GM19468 (cell line): Measurements from ENCODE around the gene CDCA5.

Experiments
- ATAC-seq: cut with Tn5 transposase; IDR thresholded peaks from one replicate; pipeline ENCODE4 v1.9.1; 2021; ENCODE audit warnings: mild to moderate bottlenecking, moderate library complexity, moderate number of reproducible peaks; ENCODE audit not compliant: unreplicated experiment; ENCODE audit errors: extremely low read depth

Gene CDCA5

DNA sequence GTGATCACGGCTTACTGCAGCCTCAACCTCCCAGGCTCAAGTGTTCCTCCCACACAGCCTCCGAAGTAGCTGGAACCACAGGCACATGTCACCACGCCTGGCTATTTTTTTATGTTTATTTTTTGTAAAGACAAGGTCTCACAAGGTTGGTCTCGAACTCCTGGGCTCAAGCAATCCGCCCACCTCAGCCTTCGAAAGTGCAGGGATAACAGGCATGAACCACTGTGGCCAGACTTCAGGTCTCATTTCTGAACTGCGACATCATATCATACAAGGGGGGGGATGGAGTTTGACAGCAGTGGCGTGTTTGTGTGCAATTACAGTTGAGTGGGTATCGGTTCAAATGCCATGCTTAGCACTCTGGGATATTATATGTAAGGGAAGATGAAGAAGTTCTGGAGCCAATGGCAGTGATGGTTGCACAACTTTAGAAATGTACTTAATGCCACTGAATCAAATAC is 32.4 kb downstream of the CDCA5 start:
- ATAC-seq = no peak

DNA sequence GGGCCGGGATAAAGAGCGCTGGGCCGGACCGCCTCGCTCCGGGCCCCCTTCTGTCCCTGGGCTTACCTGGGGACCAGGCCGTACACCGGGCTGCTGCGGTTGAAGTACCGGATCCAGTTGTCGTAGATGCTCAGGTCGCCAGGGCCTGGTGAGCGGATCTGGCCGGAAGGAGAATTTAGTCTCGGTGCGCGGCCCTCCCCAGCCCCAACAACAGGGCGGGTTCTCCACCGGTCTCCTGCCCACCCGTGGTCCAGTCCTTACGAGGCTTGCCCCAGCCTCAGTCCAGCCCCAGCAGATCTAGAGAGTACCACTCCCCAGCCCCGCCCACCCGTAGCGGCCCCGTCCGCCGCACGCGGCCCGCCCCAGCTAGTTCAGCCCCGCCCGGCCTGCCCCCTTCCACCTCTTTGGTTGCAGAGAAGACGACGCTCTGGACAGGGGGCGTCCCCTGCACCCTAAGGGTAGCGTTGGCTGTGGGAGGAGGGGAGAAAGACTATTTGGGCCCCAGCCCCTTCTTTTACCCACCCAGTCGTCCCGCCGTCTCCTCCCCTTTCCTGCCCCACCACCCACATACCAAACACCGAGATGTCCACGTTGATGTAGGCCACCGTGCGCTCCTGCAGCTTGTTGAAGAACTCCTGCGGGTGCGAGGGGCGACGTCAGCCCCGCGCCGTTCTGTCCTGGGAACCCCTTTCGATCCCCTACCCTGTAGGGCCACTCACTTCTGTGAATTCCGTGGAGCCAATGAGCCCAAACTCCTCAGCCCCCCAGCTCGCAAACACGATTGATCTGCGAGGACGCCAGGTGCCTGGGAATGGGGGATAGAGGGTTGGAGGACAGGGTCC is 36.0 kb downstream of the CDCA5 start:
- ATAC-seq = no peak

DNA sequence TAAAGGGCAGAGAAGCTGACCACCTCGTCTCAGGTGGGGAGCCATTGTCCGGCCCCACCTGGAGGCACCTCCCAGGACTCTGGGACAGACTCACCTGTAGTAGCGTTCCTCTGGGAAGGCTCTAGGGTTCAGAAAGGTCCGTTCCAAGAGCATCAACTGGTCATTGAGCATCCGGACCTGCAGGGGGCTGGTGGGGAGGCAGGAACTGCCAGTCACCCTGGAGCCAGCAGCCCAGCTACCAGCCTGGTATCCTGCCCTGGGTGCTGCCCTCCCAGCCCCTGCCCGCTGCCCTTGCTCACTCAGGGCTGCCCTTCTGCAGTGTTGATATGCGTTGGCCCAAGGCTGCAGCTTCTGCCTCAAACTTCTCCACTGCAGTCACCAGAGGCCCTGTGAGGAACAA is 38.1 kb downstream of the CDCA5 start:
- no peak for ATAC-seq

DNA sequence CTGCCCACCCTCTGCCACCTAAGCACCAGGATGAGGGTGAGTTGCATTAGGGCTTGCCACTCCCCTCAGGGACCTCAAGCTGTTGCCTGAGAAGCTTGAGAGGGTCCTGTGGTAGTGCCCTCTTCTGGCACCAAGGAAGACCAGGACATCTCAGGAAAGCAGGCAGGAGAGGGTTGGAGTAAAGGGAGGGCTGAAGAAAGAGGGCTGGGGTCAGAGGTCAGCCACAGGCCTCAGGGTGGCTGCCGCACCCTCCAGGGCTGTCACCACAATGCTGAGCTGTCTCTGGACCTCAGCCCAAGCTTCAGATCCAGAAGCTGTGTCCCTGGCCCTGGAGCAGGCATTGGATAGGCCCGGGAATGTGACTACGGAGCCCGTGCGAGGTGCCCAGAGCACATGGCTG is 38.8 kb downstream of the CDCA5 start:
- no peak for ATAC-seq

DNA sequence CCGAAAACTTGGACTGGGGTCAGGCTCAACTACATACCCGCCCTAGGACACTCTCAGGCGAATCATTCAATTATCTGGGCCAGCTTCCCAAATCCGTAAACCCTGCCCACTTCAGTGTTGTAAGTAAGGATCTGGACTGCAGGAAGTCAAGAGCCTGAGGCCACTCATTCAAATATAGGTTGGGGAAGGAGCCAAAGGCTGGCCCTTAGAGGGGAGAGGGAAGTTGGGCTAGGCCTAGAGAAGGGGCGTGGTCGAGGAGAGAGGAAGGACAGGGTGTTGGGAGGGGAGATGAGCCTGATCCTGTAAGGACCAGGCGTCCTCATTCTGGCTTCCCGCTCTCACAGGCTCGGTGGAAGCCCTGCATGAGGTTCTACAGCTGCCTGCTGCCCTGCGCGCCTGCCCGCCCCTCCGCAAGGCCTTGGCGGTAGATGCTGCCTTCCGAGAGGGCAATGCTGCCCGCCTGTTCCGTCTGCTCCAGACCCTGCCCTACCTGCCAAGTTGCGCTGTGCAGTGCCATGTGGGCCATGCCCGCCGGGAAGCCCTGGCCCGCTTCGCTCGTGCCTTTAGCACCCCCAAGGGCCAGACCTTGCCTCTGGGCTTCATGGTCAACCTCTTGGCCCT is 39.8 kb downstream of the CDCA5 start:
- ATAC-seq = no peak

DNA sequence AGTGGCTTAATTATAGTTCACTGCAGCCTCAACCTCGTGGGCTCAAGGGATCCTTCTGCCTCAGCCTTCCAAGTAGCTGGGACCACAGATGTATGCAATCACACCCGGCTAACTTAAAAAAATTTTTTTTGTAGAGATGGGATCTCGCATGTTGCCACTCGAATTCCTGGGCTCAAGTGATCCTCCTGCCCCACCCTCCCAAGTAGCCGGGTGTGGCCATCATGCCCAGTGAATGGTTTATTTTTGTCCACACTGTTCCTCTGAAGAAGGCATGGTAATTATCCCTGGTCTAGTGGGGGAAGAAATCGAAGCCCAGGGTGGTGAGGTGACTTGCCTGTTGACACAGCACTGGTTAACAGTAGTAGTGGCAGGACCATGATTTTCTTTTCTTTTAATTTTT is 40.9 kb downstream of the CDCA5 start:
- no peak for ATAC-seq

DNA sequence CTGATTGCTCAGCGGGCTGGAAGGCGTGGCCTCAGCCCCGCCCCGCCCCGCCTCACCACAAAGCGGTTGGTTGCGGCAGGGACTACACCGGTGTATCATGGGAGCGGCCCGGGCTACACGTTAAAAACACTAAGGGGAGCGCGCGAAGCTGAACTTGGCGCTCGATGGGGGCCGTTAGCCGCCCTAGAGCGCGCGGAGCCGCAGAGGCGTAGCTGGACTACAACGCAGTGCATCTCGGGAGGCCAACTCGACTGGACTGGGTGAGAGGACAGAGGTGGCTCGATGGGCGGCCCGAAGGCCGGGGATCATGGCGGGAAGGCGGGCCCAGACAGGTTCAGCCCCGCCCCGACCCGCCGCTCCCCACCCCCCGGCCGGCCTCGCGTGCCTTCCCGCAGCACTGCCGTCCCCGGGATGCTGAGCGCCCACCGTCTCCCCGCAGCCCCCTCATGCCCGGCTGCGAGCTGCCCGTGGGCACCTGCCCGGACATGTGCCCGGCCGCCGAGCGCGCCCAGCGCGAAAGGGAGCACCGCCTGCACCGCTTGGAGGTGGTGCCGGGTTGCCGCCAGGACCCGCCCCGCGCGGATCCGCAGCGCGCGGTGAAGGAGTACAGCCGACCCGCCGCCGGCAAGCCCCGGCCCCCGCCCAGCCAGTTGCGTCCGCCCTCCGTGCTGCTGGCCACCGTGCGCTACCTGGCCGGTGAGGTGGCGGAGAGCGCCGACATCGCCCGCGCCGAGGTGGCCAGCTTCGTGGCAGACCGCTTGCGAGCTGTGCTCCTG is 42.8 kb downstream of the CDCA5 start, which contains the start of gene SAC3D1:
Gene SAC3D1 (plus strand): TSS at position 364 of the 776 bp plus-strand sequence. CDS start 83 bp downstream, at position 447.
- ATAC-seq = peak; percentile 66

DNA sequence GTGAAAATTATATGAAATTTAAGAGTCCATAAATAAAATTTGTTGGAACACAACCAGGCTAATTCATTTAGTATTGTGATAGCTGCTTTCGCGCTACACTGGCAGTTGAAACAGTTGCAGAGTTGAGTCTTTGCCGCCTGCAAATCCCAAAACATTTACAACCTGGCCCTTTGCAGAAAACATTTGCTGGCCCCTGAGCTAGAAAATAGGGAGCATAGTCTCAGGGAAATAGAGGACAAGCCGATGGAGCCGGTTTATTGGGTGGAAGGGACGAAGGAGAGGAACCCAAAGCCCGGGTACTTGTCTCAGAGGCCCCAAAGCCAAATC is 43.4 kb downstream of the CDCA5 start:
- ATAC-seq = no peak

- ATAC-seq = no peak
These were observed 46.9 kb downstream of the CDCA5 start for GRCh38 chr11:65036931-65037330.

DNA sequence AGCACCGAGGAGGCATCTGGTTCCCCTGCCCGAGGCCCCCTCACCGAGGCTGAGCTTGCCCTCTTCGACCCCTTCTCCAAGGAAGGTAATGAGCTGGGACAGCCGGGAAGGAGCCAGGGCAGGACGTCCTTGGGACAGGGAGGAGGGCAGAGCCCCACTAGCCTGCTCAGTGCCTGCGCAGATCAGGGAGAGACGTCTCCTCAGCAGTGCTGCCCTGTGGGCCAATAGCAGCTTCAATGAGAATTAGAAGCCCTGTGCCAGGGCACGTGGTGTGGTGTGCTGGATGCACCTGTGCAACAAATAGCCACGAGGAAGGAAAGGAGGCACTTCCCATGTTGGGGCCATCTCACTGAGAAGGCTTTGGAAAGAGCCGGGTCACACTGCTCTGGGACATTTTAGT is 48.3 kb downstream of the CDCA5 start:
- ATAC-seq = no peak

- no peak for ATAC-seq
These were observed 49.4 kb downstream of the CDCA5 start for GRCh38 chr11:65034423-65034822.

DNA sequence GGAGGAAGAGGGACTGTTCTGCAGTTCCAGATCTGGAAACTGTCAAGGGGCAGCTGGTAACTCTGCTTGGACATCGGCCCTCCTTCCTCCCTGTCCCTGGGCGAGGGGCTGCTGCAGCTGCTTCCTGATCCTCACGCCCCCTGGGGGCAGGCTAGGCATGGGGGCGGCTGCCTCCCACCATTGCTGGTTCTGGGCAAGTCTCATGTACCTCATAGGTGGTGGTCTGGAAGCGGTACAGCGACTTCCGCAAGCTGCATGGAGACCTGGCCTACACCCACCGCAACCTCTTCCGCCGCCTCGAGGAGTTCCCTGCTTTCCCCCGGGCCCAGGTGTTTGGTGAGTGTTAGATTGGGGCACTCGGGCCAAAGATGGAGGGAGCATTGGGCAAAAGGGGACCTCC is 51.6 kb downstream of the CDCA5 start:
- ATAC-seq = no peak
